DND-41 (cell line): ENCODE data around the gene ZDHHC11.

Experiments
- EZH2 ChIP-seq: IDR thresholded peaks from 3 replicates; pipeline ENCODE4 v1.6.1; 2012; ENCODE audit warnings: borderline replicate concordance, low read depth, mild to moderate bottlenecking, moderate library complexity, low read length, inconsistent platforms; ENCODE audit not compliant: severe bottlenecking
- TF ChIP-seq, protein P1 (sequence below): IDR thresholded peaks from 2 replicates; pipeline ENCODE4 v1.5.1; 2012; ENCODE audit warnings: borderline replicate concordance, low read length, moderate library complexity, mild to moderate bottlenecking; ENCODE audit not compliant: poor library complexity, severe bottlenecking; ENCODE audit errors: extremely low read depth

DNA sequence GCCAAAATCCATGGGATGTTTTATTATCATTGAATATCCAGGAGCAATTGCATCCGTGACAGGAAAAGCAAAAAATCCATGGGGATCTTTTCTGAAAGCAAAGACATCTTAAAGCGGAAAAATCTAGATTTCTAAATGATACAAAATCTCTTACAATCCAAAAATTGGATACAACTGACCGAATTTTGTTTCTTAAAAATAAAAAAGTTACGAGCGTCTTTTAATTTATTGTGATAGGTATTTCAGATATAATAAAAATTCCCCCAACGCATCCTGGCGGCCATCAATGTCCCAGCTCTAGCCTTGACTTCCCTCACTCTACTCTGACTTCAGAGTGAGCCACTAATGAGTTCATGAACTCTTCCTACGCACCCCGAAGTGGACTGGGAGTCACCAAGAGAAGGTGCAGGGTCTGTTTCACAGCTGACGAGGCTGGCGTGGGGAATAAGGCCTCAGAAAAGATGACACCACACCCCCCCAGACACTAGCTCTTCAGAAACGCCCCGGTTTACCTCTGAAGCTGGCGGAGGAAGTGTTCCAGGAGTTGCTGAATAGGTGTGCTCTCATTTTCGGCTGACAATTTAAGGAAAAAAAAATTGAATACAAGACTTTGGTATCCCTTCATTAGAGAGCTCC lies 38.4 kb upstream of the ZDHHC11 start:
- TF ChIP-seq, protein P1, sequence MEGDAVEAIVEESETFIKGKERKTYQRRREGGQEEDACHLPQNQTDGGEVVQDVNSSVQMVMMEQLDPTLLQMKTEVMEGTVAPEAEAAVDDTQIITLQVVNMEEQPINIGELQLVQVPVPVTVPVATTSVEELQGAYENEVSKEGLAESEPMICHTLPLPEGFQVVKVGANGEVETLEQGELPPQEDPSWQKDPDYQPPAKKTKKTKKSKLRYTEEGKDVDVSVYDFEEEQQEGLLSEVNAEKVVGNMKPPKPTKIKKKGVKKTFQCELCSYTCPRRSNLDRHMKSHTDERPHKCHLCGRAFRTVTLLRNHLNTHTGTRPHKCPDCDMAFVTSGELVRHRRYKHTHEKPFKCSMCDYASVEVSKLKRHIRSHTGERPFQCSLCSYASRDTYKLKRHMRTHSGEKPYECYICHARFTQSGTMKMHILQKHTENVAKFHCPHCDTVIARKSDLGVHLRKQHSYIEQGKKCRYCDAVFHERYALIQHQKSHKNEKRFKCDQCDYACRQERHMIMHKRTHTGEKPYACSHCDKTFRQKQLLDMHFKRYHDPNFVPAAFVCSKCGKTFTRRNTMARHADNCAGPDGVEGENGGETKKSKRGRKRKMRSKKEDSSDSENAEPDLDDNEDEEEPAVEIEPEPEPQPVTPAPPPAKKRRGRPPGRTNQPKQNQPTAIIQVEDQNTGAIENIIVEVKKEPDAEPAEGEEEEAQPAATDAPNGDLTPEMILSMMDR, result no peak
- no peak for TF ChIP-seq EZH2
